K562 (cell line): ENCODE data around the gene ANKS1A. TPM values are rescaled to one million over a fixed set of nuclear protein-coding genes. Genes with fewer than 3 reads are reported as not detected.

ENCODE experiments used
- ATAC-seq: fragments of 200-7000 bp; cut with Tn5 transposase; 3 replicates; pipeline ENCODE4 v1.9.1; 2020; ENCODE audit warnings: moderate library complexity
- BruUV-seq: library from RNA; stranded (reverse); fragments of 400-500 nt; replicated peaks from 2 replicates; lab custom pipeline; 2021; lab: Mats Ljungman, UMichigan
- CTCF ChIA-PET: fragments of 300-600 bp; formaldehyde crosslinking; extraction: SDS; loops from one replicate; lab custom pipeline; 2021; ENCODE audit warnings: low intra/inter-chr PET ratio; lab: Yijun Ruan, JAX
- POLR2A ChIA-PET: fragments of 300-600, 350-650 bp; sonication (Branson Sonifier 250); formaldehyde crosslinking; extraction: SDS; loops from one replicate; lab custom pipeline; 2021; ENCODE audit warnings: antibody characterized with exemption, inconsistent platforms; lab: Yijun Ruan, JAX
- DNase-seq, 4 experiments: peaks; one replicate each; pipeline versions ENCODE4 v3.0.0 to v3.0.0-alpha.2; 2011 to 2018; ENCODE audit warnings: low spot score in 3 of 4, mixed read lengths in 3 of 4; ENCODE audit errors: extremely low read depth in 1 of 4
- FAIRE-seq: peaks from 2 replicates; lab custom pipeline; 2011; peaks lifted over from hg19 to GRCh38; lab: Jason Lieb, UNC
- H2AFZ ChIP-seq: 2 replicates; pipeline ENCODE4 v1.6.0; 2011; ENCODE audit warnings: low read depth, low read length, control low read depth, inconsistent platforms
- H3K27ac ChIP-seq: fragments of 200-600 bp; 3 replicates; pipeline ENCODE4 v1.8.0; 2011; ENCODE audit warnings: low read depth, mild to moderate bottlenecking, control low read depth, inconsistent platforms, low read length, moderate library complexity, mixed read lengths; ENCODE audit errors: extremely low read depth
- H3K27me3 ChIP-seq, 2 experiments: fragments of 300-600 bp in 1 of 2; 2 replicates in 1 of 2; 3 replicates in 1 of 2; pipeline versions ENCODE4 v1.6.0 to v1.8.0; 2011; ENCODE audit warnings: inconsistent platforms in 2 of 2, low read length in 2 of 2, mild to moderate bottlenecking in 1 of 2, mixed read lengths in 1 of 2, moderate library complexity in 1 of 2; ENCODE audit not compliant: control insufficient read depth in 2 of 2, insufficient read depth in 2 of 2
- H3K36me3 ChIP-seq: fragments of 300-600 bp; 3 replicates; pipeline ENCODE4 v1.8.0; 2011; ENCODE audit warnings: mild to moderate bottlenecking, low read length, inconsistent platforms; ENCODE audit not compliant: control insufficient read depth, insufficient read depth
- H3K4me1 ChIP-seq, 2 experiments: fragments of 200-600 bp in 1 of 2; replicated peaks in 1 of 2; 2 replicates in 1 of 2; 3 replicates in 1 of 2; pipeline versions ENCODE4 v1.5.1 to v1.8.0; 2011; ENCODE audit warnings: inconsistent platforms in 2 of 2, low read length in 2 of 2, mild to moderate bottlenecking in 1 of 2, mixed read lengths in 1 of 2, moderate library complexity in 1 of 2; ENCODE audit not compliant: control insufficient read depth in 2 of 2, insufficient read depth in 2 of 2
- H3K4me2 ChIP-seq: 2 replicates; pipeline ENCODE4 v1.6.1; 2011; ENCODE audit warnings: low read length, control low read depth, inconsistent platforms, mixed read lengths; ENCODE audit not compliant: insufficient read depth
- H3K4me3 ChIP-seq: fragments of 200-600 bp; sonication (generic), shearing (Covaris generic); 2 replicates; pipeline ENCODE4 v1.5.1; 2016; ENCODE audit warnings: control low read depth, inconsistent platforms
- H3K79me2 ChIP-seq: fragments of 200-600 bp; 3 replicates; pipeline ENCODE4 v1.8.0; 2011; ENCODE audit warnings: low read length, inconsistent platforms; ENCODE audit not compliant: control insufficient read depth, insufficient read depth
- H3K9ac ChIP-seq, 2 experiments: 2 replicates each; pipeline versions ENCODE4 v1.6.0 to v1.6.1; 2011; ENCODE audit warnings: low read depth in 2 of 2, low read length in 2 of 2, control low read depth in 1 of 2, inconsistent platforms in 1 of 2, mild to moderate bottlenecking in 1 of 2, mixed read lengths in 1 of 2; ENCODE audit not compliant: insufficient read depth in 1 of 2
- H3K9me1 ChIP-seq: one replicate; pipeline ENCODE4 v1.6.0; 2011; ENCODE audit warnings: inconsistent platforms, mild to moderate bottlenecking, low read length, moderate library complexity; ENCODE audit not compliant: control insufficient read depth, insufficient read depth
- H3K9me3 ChIP-seq: replicated peaks from 2 replicates; pipeline ENCODE4 v1.5.1; 2011; ENCODE audit warnings: low read depth, low read length, inconsistent platforms; ENCODE audit not compliant: control insufficient read depth, insufficient read depth
- H4K20me1 ChIP-seq: replicated peaks from 2 replicates; pipeline ENCODE4 v1.6.1; 2011; ENCODE audit warnings: low read length, inconsistent platforms, mixed read lengths; ENCODE audit not compliant: control insufficient read depth, insufficient read depth
- E2F8 ChIP-seq: fragments of 450-650 bp; IDR thresholded peaks from 2 replicates; pipeline ENCODE4 v1.7.1; 2018; ENCODE audit warnings: mild to moderate bottlenecking, low read depth; ENCODE audit not compliant: partially characterized antibody
- HMG20A ChIP-seq: fragments of 450-650 bp; formaldehyde crosslinking; conservative IDR thresholded peaks from 2 replicates; pipeline ENCODE4 v1.4.0; 2020; ENCODE audit warnings: mild to moderate bottlenecking, mixed read lengths
- ID3 ChIP-seq, 2 experiments: fragments of 250-450 bp in 1 of 2; fragments of 450-650 bp in 1 of 2; sonication (Bioruptor Pico) in 1 of 2; IDR thresholded peaks; 2 replicates each; pipeline versions ENCODE4 v1.6.1 to v1.8.0; 2016 to 2021; ENCODE audit warnings: mild to moderate bottlenecking in 2 of 2, moderate library complexity in 2 of 2, missing compliant biosample characterization in 1 of 2, missing genetic modification characterization in 1 of 2
- KLF16 ChIP-seq: IDR thresholded peaks from 2 replicates; pipeline ENCODE4 v1.6.1; 2016; ENCODE audit warnings: antibody characterized with exemption
- MYBL2 ChIP-seq, 2 experiments: fragments of 450-650 bp in 1 of 2; sonication (generic) in 1 of 2; formaldehyde crosslinking in 1 of 2; IDR thresholded peaks; 2 replicates each; pipeline versions ENCODE4 v1.6.1 to v1.8.1; 2017 to 2022; ENCODE audit warnings: borderline replicate concordance in 1 of 2, inconsistent platforms in 1 of 2, low read depth in 1 of 2, mild to moderate bottlenecking in 1 of 2, missing genetic modification reagents in 1 of 2, moderate library complexity in 1 of 2
- PCBP2 ChIP-seq: fragments of 200-400 bp; formaldehyde crosslinking; IDR thresholded peaks from 2 replicates; pipeline ENCODE4 v1.6.1; 2018; ENCODE audit warnings: low read length, low read depth, mild to moderate bottlenecking, moderate library complexity; ENCODE audit not compliant: poor library complexity, severe bottlenecking
- RB1 ChIP-seq: fragments of 450-650 bp; IDR thresholded peaks from 2 replicates; pipeline ENCODE4 v1.6.1; 2017; ENCODE audit warnings: low read depth, mild to moderate bottlenecking
- SMC3 ChIP-seq: conservative IDR thresholded peaks from 2 replicates; pipeline ENCODE4 v1.6.1; 2011; ENCODE audit warnings: low read depth, low read length, improper control_type of control experiment; ENCODE audit not compliant: insufficient read depth
- ZNF696 ChIP-seq: fragments of 250-450 bp; sonication (Bioruptor Pico); conservative IDR thresholded peaks from 2 replicates; pipeline ENCODE4 v1.4.0; 2020; ENCODE audit warnings: mild to moderate bottlenecking, moderate library complexity
- ZNF75A ChIP-seq: fragments of 450-650 bp; formaldehyde crosslinking; IDR thresholded peaks from 2 replicates; pipeline ENCODE4 v1.4.0; 2020; ENCODE audit warnings: mild to moderate bottlenecking
- WGBS: fragments of 100-300 bp; shearing (Covaris generic); methylation state at CpG from one replicate; pipeline ENCODE4 v1.1.6; 2016; ENCODE audit warnings: low coverage, mixed read lengths; ENCODE audit not compliant: insufficient coverage; ENCODE audit errors: missing lambda C conversion rate; 5-methylcytosine and 5-hydroxymethylcytosine counted together
- in situ Hi-C: fragments of 300-500 bp; cut with MboI; formaldehyde crosslinking; loops from 4 replicates; pipeline ENCODE4 v1.15.0; 2018; ENCODE audit warnings: inconsistent platforms, mixed read lengths
- intact Hi-C: fragments of 100-400 bp; cut with micrococcal nuclease; formaldehyde crosslinking; loops from 2 replicates; pipeline ENCODE4 v1.14.2; 2022
- polyA plus RNA-seq, 8 experiments: library from polyadenylated mRNA; depleted of rRNA in 4 of 8; stranded (reverse) in 5 of 8; unstranded in 3 of 8; fragments of >200 nt; fragmentation: Nextera tagmentation in 2 of 8; fragmentation: Illumina TruSeq in 1 of 8; extraction: Ambion mirVana in 2 of 8; extraction: Trizol in 1 of 8; gene quantifications; 2 replicates each; pipeline versions ENCODE4 v1.2.1 to v1.2.3, GENCODE V29; 2011 to 2014; ENCODE audit warnings: inconsistent platforms in 1 of 8, missing spikeins in 1 of 8
- total RNA-seq, 7 experiments: library from RNA; depleted of rRNA in 6 of 7; stranded (reverse); fragments of >200 nt in 6 of 7; fragmentation: Illumina TruSeq in 2 of 7; extraction: Trizol in 2 of 7; gene quantifications; 2 replicates each; pipeline versions ENCODE4 v1.2.1 to v1.2.3, GENCODE V29; 2011 to 2021; ENCODE audit warnings: low replicate concordance in 1 of 7

Gene ANKS1A
- total and polyA plus RNA-seq, 9 of the 15 experiments (the other 6 are each of a cell fraction or from before 2014, with no cell fraction given), result 1.1 to 13.8 (median 5.3) TPM

- H4K20me1 ChIP-seq, result no peaks in the 10 kb centered on the region
- peak overlapping the region in 1 of 2 experiments; percentile 49; a peak in 1 of 4 replicates for H3K9ac ChIP-seq
- intact Hi-C loops, result no loop called here
- H3K9me1 ChIP-seq, result no peaks in the 10 kb centered on the region
- H3K4me2 ChIP-seq, result no peak overlapping the region
- ChIA-PET POLR2A (no interaction called here), CTCF (no interaction called here)
- TF ChIP-seq RB1 (no peak), SMC3 (no peak), KLF16 (no peak), PCBP2 (no peak)
- in situ Hi-C loops, result no loop called here
- H3K4me1 ChIP-seq, result peaks cover 0 to 3% of the 10 kb centered on the region in 2 experiments; a peak in 1 of 5 replicates
- FAIRE-seq (no peak), ATAC-seq (no peak), DNase-seq (no peak)
- H2AFZ ChIP-seq, result no peak overlapping the region
- no TSS peak for BruUV-seq
- H3K79me2 ChIP-seq, result no peaks in the 10 kb centered on the region
- H3K36me3 ChIP-seq, result peaks cover 7% of the 10 kb centered on the region; the same call in 1 of the 3 replicates
- 87% methylated on average over 10 of the region's 10 CpGs for WGBS
- H3K27me3 ChIP-seq, result no peaks in the 10 kb centered on the region
- no peak overlapping the region for H3K27ac ChIP-seq
- no peak overlapping the region for H3K4me3 ChIP-seq
- H3K9me3 ChIP-seq, result no peaks in the 10 kb centered on the region
Measured at GRCh38 chr6:35086282-35086632, 197.2 kb downstream of the ANKS1A start.

- no peaks in the 10 kb centered on the region for H4K20me1 ChIP-seq
- peaks cover 7% of the 10 kb centered on the region; the same call in 1 of the 3 replicates for H3K36me3 ChIP-seq
- peak overlapping the region in 1 of 2 experiments; percentile 2; a peak in 1 of 4 replicates for H3K9ac ChIP-seq
- no peaks in the 10 kb centered on the region for H3K79me2 ChIP-seq
- peaks cover 0 to 3% of the 10 kb centered on the region in 2 experiments; a peak in 1 of 5 replicates for H3K4me1 ChIP-seq
- no peaks in the 10 kb centered on the region for H3K9me3 ChIP-seq
- no peak overlapping the region for H3K4me3 ChIP-seq
- DNase-seq, result no peak
- WGBS, result 81% methylated on average over 10 of the region's 12 CpGs
- no peak overlapping the region for H3K4me2 ChIP-seq
- FAIRE-seq, result no peak
- ChIA-PET POLR2A (interaction anchor here (0.8 kb wide), 1 partner anchor 15 kb away, joined by 4 read pairs; no protein-coding TSS in a partner anchor), CTCF (no interaction called here)
- in situ Hi-C loops (no loop called here), intact Hi-C loops (no loop called here)
- no peak overlapping the region for H2AFZ ChIP-seq
- no peaks in the 10 kb centered on the region for H3K9me1 ChIP-seq
- ATAC-seq, result no peak
- no peak overlapping the region for H3K27ac ChIP-seq
- BruUV-seq, result no TSS peak
- H3K27me3 ChIP-seq, result no peaks in the 10 kb centered on the region
- TF ChIP-seq ZNF696 (CRISPR knock-in tag) (no peak), E2F8 (no peak), MYBL2 (IDR thresholded peaks at IDR 0.05; ENCODE audit: low read depth) (no peak), MYBL2 (CRISPR knock-in tag; IDR thresholded peaks at IDR 0.05; ENCODE audit: borderline replicate concordance) (no peak), ZNF75A (CRISPR knock-in tag) (no peak), HMG20A (CRISPR knock-in tag) (no peak), ID3 (CRISPR knock-in tag; IDR thresholded peaks at IDR 0.05) (no peak), ID3 (tag; IDR thresholded peaks at IDR 0.05) (no peak)
Measured at GRCh38 chr6:35086636-35087360, 197.7 kb downstream of the ANKS1A start.
